ENCODE results near the gene SLC16A5. TPM values are rescaled to one million over a fixed set of nuclear protein-coding genes. Genes with fewer than 3 reads are reported as not detected.
A peak's percentile ranks its signal among the peaks of the same experiment; 100 is the strongest.

Gene SLC16A5
- total RNA-seq, 2 experiments from 2014 or later, result 9.2 to 11.0 TPM

- TF ChIP-seq CTCF (IDR thresholded peaks at IDR 0.05), result no peak
- no peak overlapping the region for H3K4me3 ChIP-seq (ENCODE audit: low read length)
- no peaks in the 10 kb centered on the region for H3K9me3 Mint-ChIP-seq
- peaks cover 32% of the 10 kb centered on the region for H3K4me1 ChIP-seq (ENCODE audit: insufficient read depth, low read length)
- no peaks in the 10 kb centered on the region for H3K36me3 ChIP-seq (ENCODE audit: insufficient read depth, low read length)
- H3K4me1 Mint-ChIP-seq (ENCODE audit: low read depth), result peaks cover 27% of the 10 kb centered on the region
- H3K27me3 ChIP-seq (ENCODE audit: control insufficient read depth in 1 of 2, insufficient read depth in 2 of 2, low read length in 2 of 2), result no peaks in the 10 kb centered on the region
- H3K9me3 ChIP-seq (ENCODE audit: control insufficient read depth in 1 of 2, insufficient read depth in 1 of 2, low read length in 2 of 2), result no peaks in the 10 kb centered on the region
- POLR2A ChIA-PET, result interaction anchor here (0.6 to 2.6 kb wide), 16 partner anchors 8 to 134 kb away, joined by 3 to 17 read pairs (median 4); partner anchors contain the start of genes NT5C, SLC16A5 and SLC25A19
- peaks cover 23% of the 10 kb centered on the region for H3K36me3 Mint-ChIP-seq (ENCODE audit: low read depth)
- H3K27ac ChIP-seq (ENCODE audit: low read depth in 1 of 2, low read length in 2 of 2), result peak overlapping the region; percentile 6 to 45
- no peak for DNase-seq
- peak overlapping the region; percentile 85 for H3K4me3 Mint-ChIP-seq
- CTCF ChIA-PET, result interaction anchor here (1.4 to 2.3 kb wide), 4 partner anchors 16 to 47 kb away, joined by 3 to 12 read pairs (median 8); partner anchors contain the start of gene NT5C
- no peak for ATAC-seq (ENCODE audit: poor library complexity)
- intact Hi-C loops (cut with DNase I, micrococcal nuclease), result no loop called here
- H3K27ac Mint-ChIP-seq, result peak overlapping the region; percentile 79
- no peaks in the 10 kb centered on the region for H3K27me3 Mint-ChIP-seq
Observed at GRCh38 chr17:75155191-75155601, 67.4 kb downstream of the SLC16A5 start.

Other genes with a start within 250 kb of the SLC16A5 start
- gene GRIN2C, start 228.1 kb upstream of the SLC16A5 start, total RNA-seq, result not detected
- 1 to 10 TPM; 2.1 to 2.7 TPM for gene FDXR, start 215.0 kb upstream of the SLC16A5 start, total RNA-seq
- gene FADS6, start 194.3 kb upstream of the SLC16A5 start, total RNA-seq, result not detected
- gene USH1G, start 164.7 kb upstream of the SLC16A5 start, total RNA-seq, result not detected
- not detected for gene OTOP2, start 163.7 kb upstream of the SLC16A5 start, total RNA-seq
- not detected for gene OTOP3, start 152.1 kb upstream of the SLC16A5 start, total RNA-seq
- 10 to 100 TPM; 31.8 to 31.9 TPM for gene HID1, start 115.2 kb upstream of the SLC16A5 start, total RNA-seq
- gene CDR2L, start 100.3 kb upstream of the SLC16A5 start, total RNA-seq, result under 1 TPM in 1 of 2 experiments, not detected in 1; 0.08 TPM
- gene MRPL58, start 75.3 kb upstream of the SLC16A5 start, total RNA-seq, result 1 to 10 TPM; 5.4 to 7.1 TPM
- 100 to 1,000 TPM in 1 of 2 experiments, 10 to 100 TPM in 1; 98.5 to 112 TPM for gene ATP5PD, start 41.0 kb upstream of the SLC16A5 start, total RNA-seq
- 10 to 100 TPM; 26.1 to 28.0 TPM for gene KCTD2, start 40.7 kb upstream of the SLC16A5 start, total RNA-seq
- gene ARMC7, start 22.0 kb downstream of the SLC16A5 start, total RNA-seq, result 1 to 10 TPM; 4.1 to 4.8 TPM
- 10 to 100 TPM; 14.1 to 16.1 TPM for gene NT5C, start 43.8 kb downstream of the SLC16A5 start, total RNA-seq
- gene JPT1, start 66.6 kb downstream of the SLC16A5 start, total RNA-seq, result 10 to 100 TPM; 21.3 to 25.5 TPM
- gene SUMO2, start 95.0 kb downstream of the SLC16A5 start, total RNA-seq, result 100 to 1,000 TPM; 207 to 228 TPM
- gene NUP85, start 117.7 kb downstream of the SLC16A5 start, total RNA-seq, result 10 to 100 TPM; 84.7 to 89.2 TPM
- gene GGA3, start 173.7 kb downstream of the SLC16A5 start, total RNA-seq, result 10 to 100 TPM; 88.8 to 96.5 TPM
- 10 to 100 TPM; 33.2 to 35.2 TPM for gene MRPS7, start 173.9 kb downstream of the SLC16A5 start, total RNA-seq
- gene MIF4GD, start 183.3 kb downstream of the SLC16A5 start, total RNA-seq, result 10 to 100 TPM; 29.4 to 32.4 TPM
- 10 to 100 TPM; 11.1 to 12.0 TPM for gene SLC25A19, start 201.5 kb downstream of the SLC16A5 start, total RNA-seq

Measured in CD4-positive, alpha-beta T cell (primary cell).